HL-60 (cell line): ENCODE data around the gene SLC5A11.

Source experiments
- TF ChIP-seq, protein P1 (sequence below): IDR thresholded peaks from one replicate; pipeline ENCODE4 v1.5.1; 2011; ENCODE audit warnings: low read length, control low read depth, inconsistent platforms; ENCODE audit not compliant: insufficient read depth
- TF ChIP-seq, protein P2 (sequence below): IDR thresholded peaks from 2 replicates; pipeline ENCODE4 v1.6.1; 2012; ENCODE audit warnings: low read depth; ENCODE audit not compliant: insufficient replicate concordance

DNA sequence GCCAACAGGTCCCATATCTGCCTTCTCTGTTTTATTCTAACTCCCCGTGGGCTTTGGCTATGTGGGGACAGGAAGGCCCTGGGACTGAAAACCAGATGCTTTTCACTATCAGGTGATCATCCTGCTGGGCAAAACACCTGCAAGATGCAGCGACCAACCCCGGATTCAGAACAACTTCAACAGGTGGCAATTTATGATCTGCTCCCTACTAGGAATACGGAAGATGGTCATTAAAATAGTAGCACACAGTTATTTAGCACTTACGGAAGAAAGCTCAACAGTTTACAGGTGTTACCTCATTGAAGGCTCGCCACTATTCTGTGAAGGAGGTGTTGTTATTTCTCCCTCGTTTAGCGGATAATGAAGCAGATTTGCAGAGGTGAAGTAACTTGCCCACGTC lies 7.8 kb upstream of the SLC5A11 start:
- TF ChIP-seq, protein P1, sequence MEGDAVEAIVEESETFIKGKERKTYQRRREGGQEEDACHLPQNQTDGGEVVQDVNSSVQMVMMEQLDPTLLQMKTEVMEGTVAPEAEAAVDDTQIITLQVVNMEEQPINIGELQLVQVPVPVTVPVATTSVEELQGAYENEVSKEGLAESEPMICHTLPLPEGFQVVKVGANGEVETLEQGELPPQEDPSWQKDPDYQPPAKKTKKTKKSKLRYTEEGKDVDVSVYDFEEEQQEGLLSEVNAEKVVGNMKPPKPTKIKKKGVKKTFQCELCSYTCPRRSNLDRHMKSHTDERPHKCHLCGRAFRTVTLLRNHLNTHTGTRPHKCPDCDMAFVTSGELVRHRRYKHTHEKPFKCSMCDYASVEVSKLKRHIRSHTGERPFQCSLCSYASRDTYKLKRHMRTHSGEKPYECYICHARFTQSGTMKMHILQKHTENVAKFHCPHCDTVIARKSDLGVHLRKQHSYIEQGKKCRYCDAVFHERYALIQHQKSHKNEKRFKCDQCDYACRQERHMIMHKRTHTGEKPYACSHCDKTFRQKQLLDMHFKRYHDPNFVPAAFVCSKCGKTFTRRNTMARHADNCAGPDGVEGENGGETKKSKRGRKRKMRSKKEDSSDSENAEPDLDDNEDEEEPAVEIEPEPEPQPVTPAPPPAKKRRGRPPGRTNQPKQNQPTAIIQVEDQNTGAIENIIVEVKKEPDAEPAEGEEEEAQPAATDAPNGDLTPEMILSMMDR, result no peak
- TF ChIP-seq, protein P2, sequence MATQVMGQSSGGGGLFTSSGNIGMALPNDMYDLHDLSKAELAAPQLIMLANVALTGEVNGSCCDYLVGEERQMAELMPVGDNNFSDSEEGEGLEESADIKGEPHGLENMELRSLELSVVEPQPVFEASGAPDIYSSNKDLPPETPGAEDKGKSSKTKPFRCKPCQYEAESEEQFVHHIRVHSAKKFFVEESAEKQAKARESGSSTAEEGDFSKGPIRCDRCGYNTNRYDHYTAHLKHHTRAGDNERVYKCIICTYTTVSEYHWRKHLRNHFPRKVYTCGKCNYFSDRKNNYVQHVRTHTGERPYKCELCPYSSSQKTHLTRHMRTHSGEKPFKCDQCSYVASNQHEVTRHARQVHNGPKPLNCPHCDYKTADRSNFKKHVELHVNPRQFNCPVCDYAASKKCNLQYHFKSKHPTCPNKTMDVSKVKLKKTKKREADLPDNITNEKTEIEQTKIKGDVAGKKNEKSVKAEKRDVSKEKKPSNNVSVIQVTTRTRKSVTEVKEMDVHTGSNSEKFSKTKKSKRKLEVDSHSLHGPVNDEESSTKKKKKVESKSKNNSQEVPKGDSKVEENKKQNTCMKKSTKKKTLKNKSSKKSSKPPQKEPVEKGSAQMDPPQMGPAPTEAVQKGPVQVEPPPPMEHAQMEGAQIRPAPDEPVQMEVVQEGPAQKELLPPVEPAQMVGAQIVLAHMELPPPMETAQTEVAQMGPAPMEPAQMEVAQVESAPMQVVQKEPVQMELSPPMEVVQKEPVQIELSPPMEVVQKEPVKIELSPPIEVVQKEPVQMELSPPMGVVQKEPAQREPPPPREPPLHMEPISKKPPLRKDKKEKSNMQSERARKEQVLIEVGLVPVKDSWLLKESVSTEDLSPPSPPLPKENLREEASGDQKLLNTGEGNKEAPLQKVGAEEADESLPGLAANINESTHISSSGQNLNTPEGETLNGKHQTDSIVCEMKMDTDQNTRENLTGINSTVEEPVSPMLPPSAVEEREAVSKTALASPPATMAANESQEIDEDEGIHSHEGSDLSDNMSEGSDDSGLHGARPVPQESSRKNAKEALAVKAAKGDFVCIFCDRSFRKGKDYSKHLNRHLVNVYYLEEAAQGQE, result no peak
